K562 (cell line): Measurements from ENCODE around the gene COL6A1. TPM values are rescaled to one million over a fixed set of nuclear protein-coding genes. Genes with fewer than 3 reads are reported as not detected.
A peak's percentile ranks its signal among the peaks of the same experiment; 100 is the strongest.

ENCODE experiments used
- ARNT ChIP-seq, 2 experiments: fragments of 450-650 bp; IDR thresholded peaks; 2 replicates each; pipeline ENCODE4 v1.6.1; 2016; ENCODE audit warnings: mild to moderate bottlenecking in 1 of 2
- CHD2 ChIP-seq: IDR thresholded peaks from 2 replicates; pipeline ENCODE4 v1.6.1; 2011; ENCODE audit warnings: low read depth, low read length
- CREM ChIP-seq: IDR thresholded peaks from 2 replicates; pipeline ENCODE4 v1.6.1; 2014; ENCODE audit warnings: antibody characterized with exemption, low read depth
- E2F6 ChIP-seq, 2 experiments: IDR thresholded peaks; 2 replicates each; pipeline ENCODE4 v1.6.1; 2011; ENCODE audit warnings: borderline replicate concordance in 1 of 2, control low read depth in 1 of 2, low read depth in 1 of 2, low read length in 1 of 2, mild to moderate bottlenecking in 1 of 2, mixed read lengths in 1 of 2, moderate library complexity in 1 of 2; ENCODE audit not compliant: insufficient read depth in 1 of 2, insufficient read length in 1 of 2, poor library complexity in 1 of 2, severe bottlenecking in 1 of 2; ENCODE audit errors: extremely low read depth in 1 of 2
- EGR1 ChIP-seq: fragments of 450-650 bp; conservative IDR thresholded peaks from 2 replicates; pipeline ENCODE4 v1.6.1; 2017; ENCODE audit warnings: mild to moderate bottlenecking
- ELK1 ChIP-seq: sonication (generic); formaldehyde crosslinking; IDR thresholded peaks from 2 replicates; pipeline ENCODE4 v1.8.1; 2022; ENCODE audit warnings: missing genetic modification reagents
- EWSR1 ChIP-seq: fragments of 450-650 bp; IDR thresholded peaks from 2 replicates; pipeline ENCODE4 v1.6.1; 2018; ENCODE audit warnings: borderline replicate concordance, mild to moderate bottlenecking, low read depth, moderate library complexity; ENCODE audit not compliant: partially characterized antibody
- PATZ1 ChIP-seq: fragments of 250-450 bp; sonication (Bioruptor Pico); IDR thresholded peaks from 2 replicates; pipeline ENCODE4 v1.5.0; 2020; ENCODE audit warnings: mild to moderate bottlenecking, borderline replicate concordance
- POLR2A ChIP-seq: fragments of 450-650 bp; conservative IDR thresholded peaks from 2 replicates; pipeline ENCODE4 v1.6.1; 2016
- POLR3A ChIP-seq: IDR thresholded peaks from 2 replicates; pipeline ENCODE4 v1.6.1; 2011; ENCODE audit warnings: borderline replicate concordance, mild to moderate bottlenecking, moderate library complexity; ENCODE audit not compliant: insufficient read length, insufficient read depth; ENCODE audit errors: extremely low read depth
- YY1 ChIP-seq, 3 experiments: IDR thresholded peaks; 2 replicates each; pipeline ENCODE4 v1.6.1; 2011; ENCODE audit warnings: low read length in 2 of 3, mild to moderate bottlenecking in 2 of 3, moderate library complexity in 2 of 3, borderline replicate concordance in 1 of 3, control low read depth in 1 of 3, low read depth in 1 of 3; ENCODE audit not compliant: insufficient read depth in 3 of 3, insufficient replicate concordance in 2 of 3, control insufficient read depth in 1 of 3, insufficient read length in 1 of 3; ENCODE audit errors: extremely low read depth in 1 of 3
- ZKSCAN1 ChIP-seq: fragments of 150-350 bp; IDR thresholded peaks from 2 replicates; pipeline ENCODE4 v1.6.1; 2016; ENCODE audit warnings: low read depth, low read length
- polyA plus RNA-seq, 8 experiments: library from polyadenylated mRNA; depleted of rRNA in 4 of 8; stranded (reverse) in 5 of 8; unstranded in 3 of 8; fragments of >200 nt; fragmentation: Nextera tagmentation in 2 of 8; fragmentation: Illumina TruSeq in 1 of 8; extraction: Ambion mirVana in 2 of 8; extraction: Trizol in 1 of 8; gene quantifications; 2 replicates each; pipeline versions ENCODE4 v1.2.1 to v1.2.3, GENCODE V29; 2011 to 2014; ENCODE audit warnings: inconsistent platforms in 1 of 8, missing spikeins in 1 of 8
- total RNA-seq, 7 experiments: library from RNA; depleted of rRNA in 6 of 7; stranded (reverse); fragments of >200 nt in 6 of 7; fragmentation: Illumina TruSeq in 2 of 7; extraction: Trizol in 2 of 7; gene quantifications; 2 replicates each; pipeline versions ENCODE4 v1.2.1 to v1.2.3, GENCODE V29; 2011 to 2021; ENCODE audit warnings: low replicate concordance in 1 of 7

The COL6A1 gene
- total and polyA plus RNA-seq, 9 of the 15 experiments (the other 6 are each of a cell fraction or from before 2014, with no cell fraction given) = 0.07 to 1.3 (median 0.14) TPM; not detected in 3

- TF ChIP-seq PATZ1 (CRISPR knock-in tag) (no peak), ELK1 (CRISPR knock-in tag) (no peak), EWSR1 (no peak), CHD2 (peak; percentile 90), ARNT (IDR thresholded peaks at IDR 0.05) (no peak), POLR3A (no peak), ZKSCAN1 (no peak), EGR1 (0 out of 2 replicates have a peak, but pooled peaks have one; percentile 19), E2F6 (IDR thresholded peaks at IDR 0.05; ENCODE audit: borderline replicate concordance in 1 of 2, extremely low read depth in 1 of 2, insufficient read depth in 1 of 2, insufficient read length in 1 of 2, low read depth in 1 of 2, low read length in 1 of 2, poor library complexity in 1 of 2, severe bottlenecking in 1 of 2) (peak in 1 of 2 experiments; percentile 9), CREM (0 out of 2 replicates have a peak, but pooled peaks have one; percentile 11), YY1 (IDR thresholded peaks at IDR 0.05; ENCODE audit: borderline replicate concordance in 1 of 3, control insufficient read depth in 1 of 3, extremely low read depth in 1 of 3, insufficient read depth in 3 of 3, insufficient read length in 1 of 3, insufficient replicate concordance in 2 of 3, low read depth in 1 of 3, low read length in 2 of 3) (peak in 1 of 3 experiments; percentile 69), POLR2A (peak; percentile 76)
Measured at GRCh38 chr21:46040707-46041106, 59.1 kb downstream of the COL6A1 start (continued).
